A673 (cell line): ENCODE data around the gene NEUROG3.

ENCODE experiments used
- EZH2 ChIP-seq: fragments of 200-600 bp; sonication (generic); IDR thresholded peaks from 2 replicates; pipeline ENCODE4 v1.6.1; 2017; ENCODE audit warnings: borderline replicate concordance, low read depth, mild to moderate bottlenecking, mixed read lengths, antibody characterized with exemption, low read length; ENCODE audit not compliant: poor library complexity, severe bottlenecking
- TF ChIP-seq, protein P1 (sequence below): fragments of 300-800, 200-600 bp; sonication (generic); conservative IDR thresholded peaks from 2 replicates; pipeline ENCODE4 v1.5.1; 2017; ENCODE audit warnings: low read depth, mild to moderate bottlenecking, antibody characterized with exemption, low read length, moderate library complexity, mixed read lengths

DNA sequence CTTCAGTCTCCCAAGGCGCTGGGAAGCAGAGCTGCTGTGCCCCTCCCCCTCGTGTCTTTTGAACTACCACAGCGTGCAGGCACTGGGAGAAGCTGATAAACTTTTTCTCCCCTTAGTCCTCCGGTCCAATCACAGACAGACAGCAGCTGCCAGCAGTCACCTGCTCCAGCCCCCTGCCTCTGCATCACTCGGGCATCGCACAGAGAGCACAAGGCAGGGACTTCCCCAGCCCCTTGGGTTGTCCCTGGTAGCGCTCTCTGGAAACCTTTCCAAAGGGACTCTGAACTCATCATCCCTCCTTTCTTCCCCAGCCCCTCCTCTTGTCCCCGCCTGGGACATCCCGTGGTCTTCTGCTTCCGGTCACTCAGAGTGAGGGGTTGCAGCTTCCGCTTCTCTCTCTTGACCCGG lies 1.4 kb upstream of the NEUROG3 start:
- TF ChIP-seq, protein P1, sequence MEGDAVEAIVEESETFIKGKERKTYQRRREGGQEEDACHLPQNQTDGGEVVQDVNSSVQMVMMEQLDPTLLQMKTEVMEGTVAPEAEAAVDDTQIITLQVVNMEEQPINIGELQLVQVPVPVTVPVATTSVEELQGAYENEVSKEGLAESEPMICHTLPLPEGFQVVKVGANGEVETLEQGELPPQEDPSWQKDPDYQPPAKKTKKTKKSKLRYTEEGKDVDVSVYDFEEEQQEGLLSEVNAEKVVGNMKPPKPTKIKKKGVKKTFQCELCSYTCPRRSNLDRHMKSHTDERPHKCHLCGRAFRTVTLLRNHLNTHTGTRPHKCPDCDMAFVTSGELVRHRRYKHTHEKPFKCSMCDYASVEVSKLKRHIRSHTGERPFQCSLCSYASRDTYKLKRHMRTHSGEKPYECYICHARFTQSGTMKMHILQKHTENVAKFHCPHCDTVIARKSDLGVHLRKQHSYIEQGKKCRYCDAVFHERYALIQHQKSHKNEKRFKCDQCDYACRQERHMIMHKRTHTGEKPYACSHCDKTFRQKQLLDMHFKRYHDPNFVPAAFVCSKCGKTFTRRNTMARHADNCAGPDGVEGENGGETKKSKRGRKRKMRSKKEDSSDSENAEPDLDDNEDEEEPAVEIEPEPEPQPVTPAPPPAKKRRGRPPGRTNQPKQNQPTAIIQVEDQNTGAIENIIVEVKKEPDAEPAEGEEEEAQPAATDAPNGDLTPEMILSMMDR = no peak
- TF ChIP-seq EZH2 = no peak
